ENCODE results near the gene OCLN. TPM values are rescaled to one million over a fixed set of nuclear protein-coding genes. Genes with fewer than 3 reads are reported as not detected.
"Not testable (repeated sequence)": the region's sequence is repeated elsewhere in the genome, so short reads cannot be mapped to it uniquely, and the experiment has no call there.

Gene OCLN
- total RNA-seq, 1 donor from 2014 or later = 9.0 TPM

DNA sequence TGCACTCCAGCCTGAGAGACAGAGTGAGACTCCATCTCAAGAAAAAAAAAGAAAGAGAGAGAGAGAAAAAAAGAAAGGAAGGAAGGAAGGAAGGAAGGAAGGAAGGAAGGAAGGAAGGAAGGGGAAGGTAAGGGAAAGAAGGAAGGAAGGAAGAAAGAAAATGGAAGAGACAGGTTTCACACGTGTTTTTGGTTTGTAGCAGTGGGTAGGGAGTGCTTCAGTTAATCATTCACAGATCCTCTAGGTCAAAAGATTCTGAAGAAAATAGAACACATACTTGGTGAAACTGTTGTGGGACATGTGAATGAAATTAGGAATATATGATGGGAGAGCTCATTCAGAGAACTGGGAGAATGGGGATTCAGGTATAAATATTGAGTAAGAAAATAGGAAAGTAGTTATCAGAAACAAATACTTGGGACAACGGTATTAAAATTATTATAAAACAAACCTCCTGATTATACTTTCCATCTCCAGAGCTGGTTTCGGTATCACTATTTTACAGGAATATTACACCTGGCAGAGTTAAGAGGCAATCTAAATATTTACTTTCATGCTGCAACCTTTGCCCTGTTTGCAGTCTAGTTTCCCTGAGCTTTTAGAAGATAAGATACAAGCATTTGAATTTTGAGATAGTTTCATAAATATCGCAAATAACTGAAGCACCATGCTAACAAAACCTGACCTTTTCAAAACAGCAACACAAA lies 40.5 kb upstream of the OCLN start:
- TF ChIP-seq, protein P1, sequence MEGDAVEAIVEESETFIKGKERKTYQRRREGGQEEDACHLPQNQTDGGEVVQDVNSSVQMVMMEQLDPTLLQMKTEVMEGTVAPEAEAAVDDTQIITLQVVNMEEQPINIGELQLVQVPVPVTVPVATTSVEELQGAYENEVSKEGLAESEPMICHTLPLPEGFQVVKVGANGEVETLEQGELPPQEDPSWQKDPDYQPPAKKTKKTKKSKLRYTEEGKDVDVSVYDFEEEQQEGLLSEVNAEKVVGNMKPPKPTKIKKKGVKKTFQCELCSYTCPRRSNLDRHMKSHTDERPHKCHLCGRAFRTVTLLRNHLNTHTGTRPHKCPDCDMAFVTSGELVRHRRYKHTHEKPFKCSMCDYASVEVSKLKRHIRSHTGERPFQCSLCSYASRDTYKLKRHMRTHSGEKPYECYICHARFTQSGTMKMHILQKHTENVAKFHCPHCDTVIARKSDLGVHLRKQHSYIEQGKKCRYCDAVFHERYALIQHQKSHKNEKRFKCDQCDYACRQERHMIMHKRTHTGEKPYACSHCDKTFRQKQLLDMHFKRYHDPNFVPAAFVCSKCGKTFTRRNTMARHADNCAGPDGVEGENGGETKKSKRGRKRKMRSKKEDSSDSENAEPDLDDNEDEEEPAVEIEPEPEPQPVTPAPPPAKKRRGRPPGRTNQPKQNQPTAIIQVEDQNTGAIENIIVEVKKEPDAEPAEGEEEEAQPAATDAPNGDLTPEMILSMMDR (IDR thresholded peaks at IDR 0.05) = no peak
- Mint-ChIP-seq H3K27ac (ENCODE audit: unreplicated experiment) (no peak overlapping the region), H3K27me3 (ENCODE audit: low read depth) (no peaks in the 10 kb centered on the region), H3K4me3 (ENCODE audit: unreplicated experiment) (no peak overlapping the region), H3K4me1 (ENCODE audit: low read depth) (peaks cover 3% of the 10 kb centered on the region), H3K9me3 (ENCODE audit: low read depth) (no peaks in the 10 kb centered on the region), H3K36me3 (ENCODE audit: low read depth) (no peaks in the 10 kb centered on the region)
- DNase-seq (ENCODE audit: low spot score) = no peak

DNA sequence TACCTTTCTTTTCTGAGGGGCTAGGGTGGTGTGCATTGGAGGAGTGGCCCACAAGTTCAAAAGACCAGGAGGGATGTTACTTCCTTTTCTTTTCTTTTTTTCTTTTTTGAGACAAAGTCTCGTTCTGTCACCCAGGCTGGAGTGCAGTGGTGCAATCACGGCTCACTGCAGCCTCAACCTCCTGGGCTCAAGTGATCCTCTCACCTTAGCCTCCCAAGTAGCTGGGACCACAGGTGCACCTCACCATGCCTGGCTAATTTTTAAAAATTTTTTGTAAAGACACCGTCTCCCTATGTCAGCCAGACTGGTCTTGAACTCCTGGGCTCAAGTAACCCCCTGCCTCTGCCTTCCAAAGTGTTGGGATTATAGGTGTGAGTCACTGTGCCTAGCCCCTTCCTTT lies 39.1 kb upstream of the OCLN start:
- not testable (repeated sequence) for H3K27ac Mint-ChIP-seq (ENCODE audit: unreplicated experiment); DNase-seq (ENCODE audit: low spot score); H3K4me3 Mint-ChIP-seq (ENCODE audit: unreplicated experiment); H3K4me1 Mint-ChIP-seq (ENCODE audit: low read depth); H3K27me3 Mint-ChIP-seq (ENCODE audit: low read depth); H3K36me3 Mint-ChIP-seq (ENCODE audit: low read depth); H3K9me3 Mint-ChIP-seq (ENCODE audit: low read depth)

DNA sequence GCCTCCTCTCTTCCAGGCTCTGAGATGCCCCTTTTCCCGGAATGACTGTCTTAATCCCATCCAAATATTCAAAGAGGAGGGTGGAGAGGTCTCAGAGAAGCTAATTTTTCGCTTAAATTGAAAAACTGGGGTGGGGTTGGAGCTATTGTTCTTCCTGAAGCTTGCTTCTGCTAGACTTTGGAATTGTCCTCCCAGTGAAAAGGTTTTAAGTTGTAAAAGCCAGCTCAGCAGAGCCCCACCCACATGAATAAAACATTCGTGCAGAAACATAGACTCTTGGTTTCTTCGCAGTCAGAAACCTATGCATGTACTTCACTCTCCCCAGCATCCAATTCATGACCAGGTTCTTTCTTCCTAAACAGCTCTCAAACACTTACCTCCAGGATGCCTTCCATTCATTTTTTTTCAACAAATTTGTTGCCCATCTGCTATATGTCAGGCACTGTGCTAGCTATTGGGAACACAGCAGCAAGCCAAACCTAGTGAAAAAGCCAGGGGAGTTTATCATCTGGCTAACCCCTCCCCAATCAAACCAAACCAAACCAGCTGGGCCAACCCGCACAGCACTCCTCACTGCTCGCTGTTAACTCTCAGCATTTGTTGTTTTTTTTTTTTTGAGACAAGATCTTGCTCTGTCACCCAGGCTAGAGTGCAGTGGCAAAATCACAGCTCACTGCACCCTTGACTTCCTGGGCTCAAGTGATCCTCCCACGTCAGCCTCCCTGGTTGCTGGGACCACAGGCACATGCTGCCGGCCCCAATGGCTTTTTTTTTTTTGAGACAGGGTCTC lies 37.9 kb upstream of the OCLN start:
- Mint-ChIP-seq H3K27ac (ENCODE audit: unreplicated experiment) (no peak overlapping the region), H3K4me3 (ENCODE audit: unreplicated experiment) (no peak overlapping the region), H3K27me3 (ENCODE audit: low read depth) (no peaks in the 10 kb centered on the region)

DNA sequence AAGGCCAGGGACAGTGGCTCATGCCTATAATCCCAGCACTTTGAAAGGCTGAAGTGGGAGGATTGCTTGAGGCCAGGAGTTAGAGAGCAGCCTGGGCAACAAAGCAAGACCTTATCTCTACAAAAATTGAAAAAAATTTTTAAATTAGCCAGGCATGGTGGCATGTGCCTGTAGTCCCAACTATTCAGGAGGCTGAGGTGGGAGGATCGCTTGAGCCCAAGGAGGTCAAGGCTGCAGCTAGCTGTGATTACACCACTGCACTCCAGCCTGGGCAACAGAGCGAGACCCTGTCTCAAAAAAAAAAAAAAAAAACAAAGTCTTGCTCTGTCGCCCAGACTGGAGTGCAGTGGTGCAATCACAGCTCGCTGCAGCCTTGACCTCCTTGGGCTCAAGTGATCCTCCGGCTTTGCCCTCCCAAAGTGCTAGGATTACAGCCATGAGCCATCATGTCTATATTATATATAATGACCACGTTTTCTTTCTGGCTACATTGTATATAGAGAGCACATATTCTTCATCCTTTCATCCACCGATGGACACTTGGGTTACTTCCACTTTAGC lies 37.1 kb upstream of the OCLN start:
- not testable (repeated sequence) for H3K27ac Mint-ChIP-seq (ENCODE audit: unreplicated experiment); DNase-seq (ENCODE audit: low spot score); H3K9me3 Mint-ChIP-seq (ENCODE audit: low read depth); H3K36me3 Mint-ChIP-seq (ENCODE audit: low read depth); H3K4me1 Mint-ChIP-seq (ENCODE audit: low read depth); H3K4me3 Mint-ChIP-seq (ENCODE audit: unreplicated experiment); H3K27me3 Mint-ChIP-seq (ENCODE audit: low read depth)

More for the DNA sequence above, 37.9 kb upstream of the OCLN start:
- TF ChIP-seq, protein P1 (IDR thresholded peaks at IDR 0.05) = no peak
- H3K4me1 Mint-ChIP-seq (ENCODE audit: low read depth) = peaks cover 3% of the 10 kb centered on the region
- H3K9me3 Mint-ChIP-seq (ENCODE audit: low read depth) = no peaks in the 10 kb centered on the region
- no peak for DNase-seq (ENCODE audit: low spot score)
- no peaks in the 10 kb centered on the region for H3K36me3 Mint-ChIP-seq (ENCODE audit: low read depth)

DNA sequence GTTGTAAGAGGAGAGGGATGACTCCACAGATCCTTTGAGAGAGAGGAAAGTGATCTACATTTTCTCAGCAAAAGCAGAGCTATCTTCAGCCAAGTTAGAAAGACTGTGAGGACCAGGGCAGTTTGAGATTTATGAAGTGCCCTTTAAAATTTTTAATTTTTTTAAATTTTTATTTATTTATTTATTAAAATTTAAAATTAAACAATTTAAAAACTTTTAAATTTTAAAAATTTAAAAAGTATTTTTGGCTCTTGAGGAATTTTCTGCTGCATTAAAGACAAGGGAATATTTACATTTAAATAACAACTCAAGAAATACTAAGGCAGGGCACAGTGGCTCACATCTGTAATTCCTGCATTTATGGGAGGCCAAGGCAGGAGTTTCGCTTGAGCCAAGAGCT lies 30.4 kb upstream of the OCLN start:
- Mint-ChIP-seq H3K4me3 (ENCODE audit: unreplicated experiment) (no peak overlapping the region), H3K9me3 (ENCODE audit: low read depth) (no peaks in the 10 kb centered on the region), H3K4me1 (ENCODE audit: low read depth) (no peaks in the 10 kb centered on the region), H3K27ac (ENCODE audit: unreplicated experiment) (no peak overlapping the region), H3K27me3 (ENCODE audit: low read depth) (no peaks in the 10 kb centered on the region), H3K36me3 (ENCODE audit: low read depth) (no peaks in the 10 kb centered on the region)
- TF ChIP-seq, protein P1 (IDR thresholded peaks at IDR 0.05) = no peak
- DNase-seq (ENCODE audit: low spot score) = no peak

DNA sequence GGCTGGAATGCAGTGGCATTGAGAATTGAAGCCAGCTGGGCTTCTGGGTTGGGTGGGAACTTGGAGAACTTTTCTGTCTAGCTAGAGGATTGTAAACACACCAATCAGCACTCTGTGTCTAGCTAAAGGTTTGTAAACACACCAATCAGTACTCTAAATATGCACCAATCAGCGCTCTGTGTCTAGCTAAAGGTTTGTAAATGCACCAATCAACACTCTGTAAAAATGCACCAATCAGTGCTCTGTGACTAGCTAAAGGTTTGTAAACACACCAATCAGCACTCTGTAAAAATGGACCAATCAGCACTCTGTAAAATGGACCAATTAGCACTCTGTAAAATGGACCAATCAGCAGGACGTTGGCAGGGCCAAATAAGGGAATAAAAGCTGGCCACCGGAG lies 26.2 kb upstream of the OCLN start:
- H3K27ac Mint-ChIP-seq (ENCODE audit: unreplicated experiment); H3K9me3 Mint-ChIP-seq (ENCODE audit: low read depth); DNase-seq (ENCODE audit: low spot score); H3K4me3 Mint-ChIP-seq (ENCODE audit: unreplicated experiment); H3K27me3 Mint-ChIP-seq (ENCODE audit: low read depth); H3K36me3 Mint-ChIP-seq (ENCODE audit: low read depth); H3K4me1 Mint-ChIP-seq (ENCODE audit: low read depth): not testable (repeated sequence)
